ENCODE measurements around the gene AGRP. TPM values are rescaled to one million over a fixed set of nuclear protein-coding genes. Genes with fewer than 3 reads are reported as not detected.
A peak's percentile ranks its signal among the peaks of the same experiment; 100 is the strongest.

AGRP gene
- total RNA-seq, 2 donors from 2014 or later: not detected

- Mint-ChIP-seq H3K4me3 (no peak overlapping the region), H3K9me3 (no peaks in the 10 kb centered on the region), H3K36me3 (no peaks in the 10 kb centered on the region), H3K27me3 (no peaks in the 10 kb centered on the region), H3K4me1 (ENCODE audit: low read depth in 2 of 2) (peaks cover 11 to 13% of the 10 kb centered on the region in 2 donors), H3K27ac (no peak overlapping the region)
- no peak for DNase-seq (ENCODE audit: low spot score)
- ATAC-seq: no peak
Measured at GRCh38 chr16:67486805-67487204, 3.5 kb upstream of the AGRP start.

- ATAC-seq: no peak
- DNase-seq (ENCODE audit: low spot score): no peak
- H3K4me1 Mint-ChIP-seq (ENCODE audit: low read depth in 2 of 2): peaks cover 13 to 23% of the 10 kb centered on the region in 2 donors
- no peaks in the 10 kb centered on the region for H3K27me3 Mint-ChIP-seq
- peak overlapping the region; percentile 30 for H3K4me3 Mint-ChIP-seq
- H3K9me3 Mint-ChIP-seq: no peaks in the 10 kb centered on the region
- H3K36me3 Mint-ChIP-seq: no peaks in the 10 kb centered on the region
- H3K27ac Mint-ChIP-seq: no peak overlapping the region
Measured at GRCh38 chr16:67483731-67484525, 581 bp upstream of the AGRP start.

- ATAC-seq (no peak), DNase-seq (ENCODE audit: low spot score) (no peak)
- Mint-ChIP-seq H3K27ac (peak overlapping the region; percentile 90 to 99), H3K36me3 (no peaks in the 10 kb centered on the region), H3K4me3 (peak overlapping the region; percentile 98), H3K4me1 (ENCODE audit: low read depth in 2 of 2) (peaks cover 23 to 31% of the 10 kb centered on the region in 2 donors), H3K9me3 (no peaks in the 10 kb centered on the region), H3K27me3 (no peaks in the 10 kb centered on the region)
Measured at GRCh38 chr16:67482233-67482924, 968 bp downstream of the AGRP start.

GRCh38 chr16:67481561-67482232, 1.6 kb downstream of the AGRP start:
- Mint-ChIP-seq H3K4me3 (peak overlapping the region; percentile 98), H3K9me3 (no peaks in the 10 kb centered on the region), H3K4me1 (ENCODE audit: low read depth in 2 of 2) (peaks cover 23 to 31% of the 10 kb centered on the region in 2 donors), H3K27me3 (no peaks in the 10 kb centered on the region), H3K36me3 (no peaks in the 10 kb centered on the region), H3K27ac (peak overlapping the region; percentile 90 to 99)
- ATAC-seq (peak in 1 of 2 donors; percentile 24), DNase-seq (ENCODE audit: low spot score) (no peak)

GRCh38 chr16:67480833-67481560, 2.4 kb downstream of the AGRP start, which contains the start of gene ATP6V0D1:
Gene ATP6V0D1 (minus strand): TSS chr16:67481157. CDS start chr16:67481086, 71 bp downstream.
- no peaks in the 10 kb centered on the region for H3K27me3 Mint-ChIP-seq
- H3K36me3 Mint-ChIP-seq: no peaks in the 10 kb centered on the region
- H3K27ac Mint-ChIP-seq: peak within 1 kb of the TSS; percentile 90 to 99
- H3K4me1 Mint-ChIP-seq (ENCODE audit: low read depth in 2 of 2): peaks cover 23 to 31% of the 10 kb centered on the region in 2 donors
- H3K4me3 Mint-ChIP-seq: peak within 1 kb of the TSS; percentile 98
- no peaks in the 10 kb centered on the region for H3K9me3 Mint-ChIP-seq
- ATAC-seq (peak; percentile 96 to 97), DNase-seq (ENCODE audit: low spot score) (peak; percentile 99)

- ATAC-seq (no peak), DNase-seq (ENCODE audit: low spot score) (no peak)
- H3K36me3 Mint-ChIP-seq: no peaks in the 10 kb centered on the region
- no peaks in the 10 kb centered on the region for H3K27me3 Mint-ChIP-seq
- no peaks in the 10 kb centered on the region for H3K9me3 Mint-ChIP-seq
- peak overlapping the region in 1 of 2 donors; percentile 37 for H3K27ac Mint-ChIP-seq
- peak overlapping the region; percentile 47 for H3K4me3 Mint-ChIP-seq
- H3K4me1 Mint-ChIP-seq (ENCODE audit: low read depth in 2 of 2): peaks cover 45 to 49% of the 10 kb centered on the region in 2 donors
Measured at GRCh38 chr16:67477960-67478554, 5.3 kb downstream of the AGRP start.

GRCh38 chr16:67474551-67475455, 8.5 kb downstream of the AGRP start:
- Mint-ChIP-seq H3K27ac (no peak overlapping the region), H3K4me3 (no peak overlapping the region), H3K36me3 (no peaks in the 10 kb centered on the region), H3K9me3 (no peaks in the 10 kb centered on the region), H3K4me1 (ENCODE audit: low read depth in 2 of 2) (peaks cover 49 to 55% of the 10 kb centered on the region in 2 donors), H3K27me3 (no peaks in the 10 kb centered on the region)
- ATAC-seq (no peak), DNase-seq (ENCODE audit: low spot score) (no peak)

GRCh38 chr16:67471758-67472384, 11.5 kb downstream of the AGRP start:
- Mint-ChIP-seq H3K27ac (peak overlapping the region in 1 of 2 donors; percentile 32), H3K36me3 (no peaks in the 10 kb centered on the region), H3K27me3 (no peaks in the 10 kb centered on the region), H3K9me3 (no peaks in the 10 kb centered on the region), H3K4me3 (no peak overlapping the region), H3K4me1 (ENCODE audit: low read depth in 2 of 2) (peaks cover 53 to 59% of the 10 kb centered on the region in 2 donors)
- DNase-seq (ENCODE audit: low spot score) (no peak), ATAC-seq (peak; percentile 59 to 62)

GRCh38 chr16:67470359-67470758, 13.0 kb downstream of the AGRP start:
- no peak overlapping the region for H3K4me3 Mint-ChIP-seq
- no peak for DNase-seq (ENCODE audit: low spot score)
- no peaks in the 10 kb centered on the region for H3K27me3 Mint-ChIP-seq
- H3K4me1 Mint-ChIP-seq (ENCODE audit: low read depth in 2 of 2): peaks cover 60 to 62% of the 10 kb centered on the region in 2 donors
- peak overlapping the region in 1 of 2 donors; percentile 42 for H3K27ac Mint-ChIP-seq
- no peak for ATAC-seq
- H3K36me3 Mint-ChIP-seq: no peaks in the 10 kb centered on the region
- no peaks in the 10 kb centered on the region for H3K9me3 Mint-ChIP-seq

GRCh38 chr16:67468731-67469130, 14.6 kb downstream of the AGRP start:
- Mint-ChIP-seq H3K9me3 (no peaks in the 10 kb centered on the region), H3K27me3 (no peaks in the 10 kb centered on the region), H3K27ac (peak overlapping the region in 1 of 2 donors; percentile 73), H3K4me1 (ENCODE audit: low read depth in 2 of 2) (peaks cover 49 to 50% of the 10 kb centered on the region in 2 donors), H3K36me3 (no peaks in the 10 kb centered on the region), H3K4me3 (no peak overlapping the region)
- ATAC-seq: peak in 1 of 2 donors; percentile 32
- DNase-seq (ENCODE audit: low spot score): no peak

- H3K4me3 Mint-ChIP-seq: no peak overlapping the region
- no peaks in the 10 kb centered on the region for H3K27me3 Mint-ChIP-seq
- no peaks in the 10 kb centered on the region for H3K36me3 Mint-ChIP-seq
- DNase-seq (ENCODE audit: low spot score) (no peak), ATAC-seq (no peak)
- H3K9me3 Mint-ChIP-seq: no peaks in the 10 kb centered on the region
- H3K27ac Mint-ChIP-seq: no peak overlapping the region
- peaks cover 33 to 42% of the 10 kb centered on the region in 2 donors for H3K4me1 Mint-ChIP-seq (ENCODE audit: low read depth in 2 of 2)
Measured at GRCh38 chr16:67466581-67466980, 16.8 kb downstream of the AGRP start.

GRCh38 chr16:67464565-67464964, 18.8 kb downstream of the AGRP start:
- Mint-ChIP-seq H3K9me3 (no peaks in the 10 kb centered on the region), H3K27me3 (no peaks in the 10 kb centered on the region), H3K4me3 (no peak overlapping the region), H3K36me3 (no peaks in the 10 kb centered on the region), H3K27ac (peak overlapping the region in 1 of 2 donors; percentile 59), H3K4me1 (ENCODE audit: low read depth in 2 of 2) (peaks cover 21 to 47% of the 10 kb centered on the region in 2 donors)
- DNase-seq (ENCODE audit: low spot score) (no peak), ATAC-seq (no peak)

All from natural killer cell treated with Interleukin-12 subunit alpha and Interleukin-12 subunit beta and Interleukin-15 and Interleukin-18, amount 100 ng/mL, for 72 hours (primary cell).